ENCODE measurements around the gene HAGHL.
A peak's percentile ranks its signal among the peaks of the same experiment; 100 is the strongest.
"Not testable (repeated sequence)": the region's sequence is repeated elsewhere in the genome, so short reads cannot be mapped to it uniquely, and the experiment has no call there.

HAGHL gene

GRCh38 chr16:752007-752312 lies 25.1 kb downstream of the HAGHL start:
- DNase-seq (ENCODE audit: low read depth in 2 of 2): no peak
- no peak for TF ChIP-seq CTCF (IDR thresholded peaks at IDR 0.05; ENCODE audit: low read depth, low read length)
- no peak overlapping the region for H3K4me3 ChIP-seq (replicated peaks in 1 of 2; ENCODE audit: low read depth in 2 of 2, low read length in 2 of 2)

DNA sequence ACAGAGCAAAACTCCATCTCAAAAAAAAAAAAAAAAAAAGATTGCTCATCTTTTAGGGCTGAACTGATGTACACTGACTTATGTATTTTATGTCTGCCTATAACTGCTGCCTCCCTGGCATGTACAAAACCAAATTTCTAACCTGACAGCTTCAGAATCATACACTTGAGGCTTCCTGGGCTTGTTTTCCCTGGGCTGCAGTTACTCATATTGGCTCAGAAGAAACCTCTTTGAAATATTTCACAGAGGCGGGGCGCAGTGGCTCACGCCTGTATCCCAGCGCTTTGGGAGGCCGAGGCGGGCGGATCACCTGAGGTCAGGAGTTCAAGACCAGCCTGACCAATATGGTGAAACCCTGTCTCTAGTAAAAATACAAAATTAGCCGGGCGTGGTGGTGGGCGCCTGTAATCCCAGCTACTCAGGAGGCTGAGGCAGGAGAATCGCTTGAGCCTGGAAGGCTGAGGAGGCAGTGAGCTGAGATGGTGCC lies 27.3 kb downstream of the HAGHL start:
- H3K4me3 ChIP-seq (replicated peaks in 1 of 2; ENCODE audit: low read depth in 2 of 2, low read length in 2 of 2); DNase-seq (ENCODE audit: low read depth in 2 of 2): not testable (repeated sequence)

- DNase-seq (ENCODE audit: low read depth in 2 of 2): no peak
- no peak for TF ChIP-seq CTCF (IDR thresholded peaks at IDR 0.05; ENCODE audit: low read depth, low read length)
- no peak overlapping the region for H3K4me3 ChIP-seq (replicated peaks in 1 of 2; ENCODE audit: low read depth in 2 of 2, low read length in 2 of 2)
Observed at GRCh38 chr16:754656-755055, 27.8 kb downstream of the HAGHL start.

- DNase-seq (ENCODE audit: low read depth in 2 of 2): no peak
- no peak for TF ChIP-seq CTCF (IDR thresholded peaks at IDR 0.05; ENCODE audit: low read depth, low read length)
Observed at GRCh38 chr16:756428-756827, 29.5 kb downstream of the HAGHL start.

GRCh38 chr16:759110-759910 lies 32.4 kb downstream of the HAGHL start:
- H3K4me3 ChIP-seq (replicated peaks in 1 of 2; ENCODE audit: low read depth in 2 of 2, low read length in 2 of 2): no peak overlapping the region
- TF ChIP-seq CTCF (IDR thresholded peaks at IDR 0.05; ENCODE audit: low read depth, low read length): no peak
- DNase-seq (ENCODE audit: low read depth in 2 of 2): no peak

More at GRCh38 chr16:756428-756827, 29.5 kb downstream of the HAGHL start:
- no peak overlapping the region for H3K4me3 ChIP-seq (replicated peaks in 1 of 2; ENCODE audit: low read depth in 2 of 2, low read length in 2 of 2)

DNA sequence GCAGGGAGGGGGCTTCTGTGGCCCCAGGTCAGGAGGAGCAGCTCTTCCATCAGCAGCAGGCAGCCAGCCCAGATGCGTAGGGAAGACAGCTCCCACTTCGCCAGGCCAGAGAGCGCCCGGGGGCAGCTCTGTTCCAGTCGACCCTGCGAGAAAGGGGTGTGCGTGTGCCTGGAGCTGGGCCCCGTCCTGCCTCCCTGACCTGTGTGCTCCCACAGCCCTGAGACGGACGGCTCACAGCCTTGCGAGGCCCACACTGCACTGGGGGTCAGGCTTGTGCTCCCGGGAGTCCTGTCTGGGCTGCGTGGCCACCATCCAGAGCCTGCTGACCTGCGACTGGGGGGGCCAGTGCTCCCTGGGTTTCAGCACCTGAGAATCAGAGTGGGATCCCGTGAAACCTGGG lies 33.2 kb downstream of the HAGHL start:
- TF ChIP-seq CTCF (IDR thresholded peaks at IDR 0.05; ENCODE audit: low read depth, low read length): no peak
- no peak for DNase-seq (ENCODE audit: low read depth in 2 of 2)
- H3K4me3 ChIP-seq (replicated peaks in 1 of 2; ENCODE audit: low read depth in 2 of 2, low read length in 2 of 2): no peak overlapping the region

DNA sequence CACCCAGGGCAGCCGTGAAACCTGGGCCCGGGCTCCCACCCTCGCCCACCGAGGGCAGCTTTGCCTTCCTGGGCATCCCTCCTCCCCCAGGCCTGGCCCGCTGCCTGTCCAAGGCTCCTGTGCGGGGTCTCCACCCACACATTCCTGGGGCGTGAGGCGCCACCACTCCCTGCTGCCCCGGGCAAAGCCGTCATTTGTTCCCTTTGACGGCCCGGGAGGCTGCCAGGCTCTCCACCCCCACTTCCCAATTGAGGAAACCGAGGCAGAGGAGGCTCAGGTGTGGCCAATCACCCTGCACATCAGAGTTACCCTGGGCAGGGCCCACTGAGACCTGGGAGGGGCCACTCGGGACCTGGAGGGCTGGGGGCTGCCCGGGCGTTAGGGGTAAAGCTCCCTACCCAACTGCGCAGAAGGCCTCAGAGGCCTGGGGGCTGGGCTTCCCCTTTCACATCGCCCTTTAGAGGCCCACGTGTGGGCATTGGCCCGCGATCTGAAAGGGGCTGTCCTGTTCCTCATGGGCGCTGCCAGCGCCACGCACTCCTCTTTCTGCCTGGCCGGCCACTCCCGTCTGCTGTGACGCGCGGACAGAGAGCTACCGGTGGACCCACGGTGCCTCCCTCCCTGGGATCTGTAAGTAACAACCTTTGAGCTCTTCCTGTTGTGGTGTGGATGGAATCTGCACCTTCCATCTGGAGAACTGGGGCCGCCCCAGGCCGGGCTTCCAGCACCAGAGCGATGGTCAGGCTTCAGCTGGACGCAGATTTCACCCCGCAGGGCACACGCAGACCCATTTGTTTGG lies 33.8 kb downstream of the HAGHL start, which contains the start of gene MSLN:
TSS of gene MSLN (plus strand) at position 190 of the 799 bp plus-strand sequence. CDS start 1,947 bp downstream, outside the sequence.
- no peak for TF ChIP-seq CTCF (IDR thresholded peaks at IDR 0.05; ENCODE audit: low read depth, low read length)
- H3K4me3 ChIP-seq (replicated peaks in 1 of 2; ENCODE audit: low read depth in 2 of 2, low read length in 2 of 2): no peak within 1 kb of the TSS

More for the DNA sequence above, 33.8 kb downstream of the HAGHL start, which contains the start of gene MSLN:
- DNase-seq (ENCODE audit: low read depth in 2 of 2): peak in 1 of 2 donors; percentile 22

Data from cardiac fibroblast (primary cell).